IMR-90 (cell line): ENCODE measurements around the gene TBC1D22B. TPM values are rescaled to one million over a fixed set of nuclear protein-coding genes. Genes with fewer than 3 reads are reported as not detected.

Source experiments
- ATAC-seq: fragments of 200-7000 bp; cut with Tn5 transposase; 2 replicates; pipeline ENCODE4 v1.9.1; 2020; ENCODE audit warnings: low read depth, mild to moderate bottlenecking, moderate library complexity
- BruUV-seq: library from RNA; stranded (reverse); fragments of 400-500 nt; replicated peaks from 2 replicates; lab custom pipeline; 2021; lab: Mats Ljungman, UMichigan
- CTCF ChIA-PET: fragments of 300-600 bp; formaldehyde crosslinking; extraction: SDS; loops from one replicate; lab custom pipeline; 2021; ENCODE audit warnings: antibody characterized with exemption; lab: Yijun Ruan, JAX
- POLR2A ChIA-PET: fragments of 300-600 bp; sonication (Branson Sonifier 250); formaldehyde crosslinking; loops from one replicate; lab custom pipeline; 2022; ENCODE audit warnings: antibody characterized with exemption; ENCODE audit not compliant: unreplicated experiment; lab: Charles Lee
- DNase-seq: peaks from one replicate; pipeline ENCODE4 v3.0.0; 2013
- H2AFZ ChIP-seq: replicated peaks from 2 replicates; pipeline ENCODE3; 2013; ENCODE audit warnings: low read length, mild to moderate bottlenecking; ENCODE audit not compliant: poor library complexity
- H2AK5ac ChIP-seq: 2 replicates; pipeline ENCODE4 v1.6.1; 2013; ENCODE audit warnings: low read depth, low read length, inconsistent platforms
- H2AK9ac ChIP-seq: replicated peaks from 2 replicates; pipeline ENCODE3; 2013; ENCODE audit warnings: mild to moderate bottlenecking, low read depth, low read length, moderate library complexity; ENCODE audit not compliant: poor library complexity
- H2BK120ac ChIP-seq: 2 replicates; pipeline ENCODE4 v1.6.1; 2013; ENCODE audit warnings: low read depth, low read length, inconsistent platforms
- H2BK15ac ChIP-seq: 3 replicates; pipeline ENCODE4 v1.6.1; 2013; ENCODE audit warnings: low read depth, low read length, inconsistent platforms
- H2BK20ac ChIP-seq: 2 replicates; pipeline ENCODE4 v1.6.1; 2013; ENCODE audit warnings: low read depth, mild to moderate bottlenecking, inconsistent platforms, low read length, moderate library complexity
- H2BK5ac ChIP-seq: 2 replicates; pipeline ENCODE4 v1.6.1; 2013; ENCODE audit warnings: mild to moderate bottlenecking, low read depth, low read length, inconsistent platforms; ENCODE audit not compliant: poor library complexity, severe bottlenecking
- H3K14ac ChIP-seq: replicated peaks from 2 replicates; pipeline ENCODE4 v1.6.1; 2013; ENCODE audit warnings: low read depth, low read length, inconsistent platforms
- H3K18ac ChIP-seq: 2 replicates; pipeline ENCODE4 v1.6.1; 2013; ENCODE audit warnings: low read depth, low read length, control low read depth
- H3K23ac ChIP-seq: 2 replicates; pipeline ENCODE4 v1.6.1; 2013; ENCODE audit warnings: low read depth, low read length, inconsistent platforms
- H3K27ac ChIP-seq: 2 replicates; pipeline ENCODE4 v1.5.1; 2013; ENCODE audit warnings: mild to moderate bottlenecking, control low read depth, low read length; ENCODE audit not compliant: insufficient read depth
- H3K27me3 ChIP-seq: 2 replicates; pipeline ENCODE4 v1.6.1; 2013; ENCODE audit warnings: low read length; ENCODE audit not compliant: control insufficient read depth, insufficient read depth
- H3K36me3 ChIP-seq: 2 replicates; pipeline ENCODE4 v1.6.1; 2013; ENCODE audit warnings: low read length, mixed read lengths; ENCODE audit not compliant: control insufficient read depth, insufficient read depth
- H3K4ac ChIP-seq: 2 replicates; pipeline ENCODE4 v1.6.1; 2013; ENCODE audit warnings: low read depth, low read length, inconsistent platforms
- H3K4me1 ChIP-seq: 2 replicates; pipeline ENCODE4 v1.6.1; 2013; ENCODE audit warnings: low read length, mixed read lengths; ENCODE audit not compliant: control insufficient read depth, insufficient read depth
- H3K4me2 ChIP-seq: 2 replicates; pipeline ENCODE4 v1.6.1; 2013; ENCODE audit warnings: low read depth, mild to moderate bottlenecking, control low read depth, low read length, moderate library complexity
- H3K4me3 ChIP-seq: 2 replicates; pipeline ENCODE4 v1.5.1; 2013; ENCODE audit warnings: low read depth, mild to moderate bottlenecking, control low read depth, low read length, moderate library complexity; ENCODE audit not compliant: insufficient read depth
- H3K56ac ChIP-seq: 2 replicates; pipeline ENCODE4 v1.6.1; 2013; ENCODE audit warnings: low read length, inconsistent platforms; ENCODE audit not compliant: insufficient read depth; ENCODE audit errors: extremely low read depth
- H3K79me1 ChIP-seq, 2 experiments: 2 replicates each; pipeline ENCODE4 v1.6.1; 2013; ENCODE audit warnings: low read length in 2 of 2, inconsistent platforms in 1 of 2, low read depth in 1 of 2
- H3K9ac ChIP-seq: 2 replicates; pipeline ENCODE4 v1.6.1; 2013; ENCODE audit warnings: low read depth, low read length, control low read depth
- H3K9me1 ChIP-seq: 2 replicates; pipeline ENCODE4 v1.6.1; 2013; ENCODE audit warnings: low read length, inconsistent platforms; ENCODE audit not compliant: insufficient read depth
- H3K9me3 ChIP-seq: 2 replicates; pipeline ENCODE4 v1.6.1; 2013; ENCODE audit warnings: low read length; ENCODE audit not compliant: control insufficient read depth, insufficient read depth
- H4K20me1 ChIP-seq: 2 replicates; pipeline ENCODE4 v1.6.1; 2013; ENCODE audit warnings: low read length, inconsistent platforms; ENCODE audit not compliant: insufficient read depth
- H4K5ac ChIP-seq: 2 replicates; pipeline ENCODE4 v1.6.1; 2013; ENCODE audit warnings: mild to moderate bottlenecking, low read depth, low read length, control low read depth
- H4K8ac ChIP-seq, 2 experiments: 2 replicates each; pipeline ENCODE4 v1.6.1; 2013; ENCODE audit warnings: low read depth in 2 of 2, low read length in 2 of 2, control low read depth in 1 of 2, inconsistent platforms in 1 of 2
- H4K91ac ChIP-seq: 2 replicates; pipeline ENCODE4 v1.6.1; 2013; ENCODE audit warnings: low read depth, low read length, inconsistent platforms; ENCODE audit not compliant: insufficient read depth
- BHLHE40 ChIP-seq: fragments of 150-350 bp; IDR thresholded peaks from 2 replicates; pipeline ENCODE4 v1.6.1; 2016; ENCODE audit warnings: mild to moderate bottlenecking, low read depth, low read length
- CEBPB ChIP-seq: IDR thresholded peaks from 2 replicates; pipeline ENCODE4 v1.6.1; 2012; ENCODE audit warnings: low read depth, low read length, improper control_type of control experiment
- CHD1 ChIP-seq: IDR thresholded peaks from 2 replicates; pipeline ENCODE4 v1.6.1; 2012; ENCODE audit warnings: low read depth, low read length, improper control_type of control experiment
- CTCF ChIP-seq: conservative IDR thresholded peaks from 2 replicates; pipeline ENCODE4 v1.5.1; 2012; ENCODE audit warnings: mild to moderate bottlenecking, low read depth, low read length, improper control_type of control experiment
- FOS ChIP-seq: fragments of 150-350 bp; IDR thresholded peaks from 2 replicates; pipeline ENCODE4 v1.6.1; 2016; ENCODE audit warnings: low read depth, low read length
- MAFK ChIP-seq: IDR thresholded peaks from 2 replicates; pipeline ENCODE4 v1.6.1; 2012; ENCODE audit warnings: low read depth, low read length, improper control_type of control experiment
- MAZ ChIP-seq: IDR thresholded peaks from 2 replicates; pipeline ENCODE4 v1.6.1; 2012; ENCODE audit warnings: low read depth, mild to moderate bottlenecking, low read length, improper control_type of control experiment, moderate library complexity, borderline replicate concordance
- MXI1 ChIP-seq: IDR thresholded peaks from 2 replicates; pipeline ENCODE4 v1.6.1; 2012; ENCODE audit warnings: low read depth, mild to moderate bottlenecking, low read length, moderate library complexity, borderline replicate concordance
- NFE2L2 ChIP-seq: fragments of 150-350 bp; IDR thresholded peaks from 2 replicates; pipeline ENCODE4 v1.6.1; 2016; ENCODE audit warnings: low read depth, mild to moderate bottlenecking, low read length
- POLR2A ChIP-seq: IDR thresholded peaks from 2 replicates; pipeline ENCODE4 v1.6.1; 2012; ENCODE audit warnings: mild to moderate bottlenecking, low read depth, low read length
- RAD21 ChIP-seq: IDR thresholded peaks from 2 replicates; pipeline ENCODE4 v1.6.1; 2012; ENCODE audit warnings: low read length, improper control_type of control experiment
- RCOR1 ChIP-seq: IDR thresholded peaks from 2 replicates; pipeline ENCODE4 v1.6.1; 2012; ENCODE audit warnings: mild to moderate bottlenecking, low read length, improper control_type of control experiment; ENCODE audit not compliant: insufficient replicate concordance
- RFX5 ChIP-seq: IDR thresholded peaks from 2 replicates; pipeline ENCODE4 v1.8.0; 2012; ENCODE audit warnings: low read depth, mild to moderate bottlenecking, low read length, moderate library complexity
- SMC3 ChIP-seq: fragments of 150-350 bp; IDR thresholded peaks from 2 replicates; pipeline ENCODE4 v1.6.1; 2016; ENCODE audit warnings: low read depth, mild to moderate bottlenecking, antibody characterized with exemption, low read length, moderate library complexity
- WGBS, 2 experiments: methylation state at CpG; one replicate each; pipeline versions ENCODE4 v1.1.5 to v1.1.7; 2013; ENCODE audit warnings: missing lambda C conversion rate in 2 of 2; ENCODE audit not compliant: insufficient read length in 1 of 2; ENCODE audit errors: extremely low coverage in 2 of 2; 5-methylcytosine and 5-hydroxymethylcytosine counted together
- dilution Hi-C: fragments of 300-500 bp; cut with HindIII; formaldehyde crosslinking; loops from one replicate; pipeline ENCODE4 v1.14.3; 2018; ENCODE audit warnings: low sequenced_read_pairs; ENCODE audit not compliant: unreplicated experiment
- in situ Hi-C: fragments of 300-500 bp; cut with MboI; formaldehyde crosslinking; loops from 3 replicates; pipeline ENCODE4 v1.14.3; 2019; ENCODE audit warnings: low sequenced_read_pairs, inconsistent platforms, mixed read lengths
- intact Hi-C: fragments of 100-400 bp; cut with micrococcal nuclease; formaldehyde crosslinking; loops from 2 replicates; pipeline ENCODE4 v1.10.0; 2022
- polyA plus RNA-seq, 3 experiments: library from polyadenylated mRNA; depleted of rRNA; stranded (reverse); fragments of >200 nt; gene quantifications; 2 replicates each; pipeline ENCODE4 v1.2.3, GENCODE V29; 2012; ENCODE audit warnings: low replicate concordance in 1 of 3
- total RNA-seq: library from RNA; depleted of rRNA; stranded (reverse); fragments of >200 nt; gene quantifications from 2 replicates; pipeline ENCODE4 v1.2.3, GENCODE V29; 2012
- TF ChIP-seq, protein P1 (sequence below): fragments of 150-350 bp; IDR thresholded peaks from 2 replicates; pipeline ENCODE4 v1.6.1; 2017; ENCODE audit warnings: mild to moderate bottlenecking, antibody characterized with exemption, low read length, low read depth
- TF ChIP-seq, protein P2 (sequence below): fragments of 150-350 bp; IDR thresholded peaks from 2 replicates; pipeline ENCODE4 v1.6.1; 2016; ENCODE audit warnings: low read depth, mild to moderate bottlenecking, low read length, moderate library complexity, borderline replicate concordance

Gene TBC1D22B
- total and polyA plus RNA-seq, 2 of the 4 experiments (the other 2 are of a cell fraction), result 6.6 to 7.5 TPM

DNA sequence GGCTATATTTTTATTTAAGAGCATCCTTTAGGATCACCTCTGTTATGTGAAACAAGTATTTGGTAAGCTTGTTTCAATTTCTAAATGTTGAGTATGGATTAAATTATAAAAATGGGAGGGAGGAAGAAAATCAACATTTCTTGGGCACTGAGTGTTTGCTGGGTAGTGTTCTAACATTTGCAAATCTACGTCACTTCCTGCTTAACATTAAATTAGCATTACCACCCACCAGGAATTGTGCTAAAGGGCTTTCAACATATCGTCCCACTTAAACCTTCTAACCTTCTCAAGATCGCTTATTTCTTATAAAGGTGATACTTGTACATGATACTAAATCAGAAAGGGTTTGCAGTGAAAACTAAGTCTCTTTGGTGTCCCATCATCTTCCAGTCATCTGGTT is 8.3 kb downstream of the TBC1D22B start:
- TF ChIP-seq CTCF, result no peak
- TF ChIP-seq MXI1, result no peak
- TF ChIP-seq RFX5, result no peak
- TF ChIP-seq SMC3, result no peak
- TF ChIP-seq, protein P1, sequence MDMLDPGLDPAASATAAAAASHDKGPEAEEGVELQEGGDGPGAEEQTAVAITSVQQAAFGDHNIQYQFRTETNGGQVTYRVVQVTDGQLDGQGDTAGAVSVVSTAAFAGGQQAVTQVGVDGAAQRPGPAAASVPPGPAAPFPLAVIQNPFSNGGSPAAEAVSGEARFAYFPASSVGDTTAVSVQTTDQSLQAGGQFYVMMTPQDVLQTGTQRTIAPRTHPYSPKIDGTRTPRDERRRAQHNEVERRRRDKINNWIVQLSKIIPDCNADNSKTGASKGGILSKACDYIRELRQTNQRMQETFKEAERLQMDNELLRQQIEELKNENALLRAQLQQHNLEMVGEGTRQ, result no peak
- no peak for TF ChIP-seq CEBPB
- TF ChIP-seq POLR2A, result no peak
- TF ChIP-seq CHD1, result no peak
- TF ChIP-seq BHLHE40, result no peak
- no peak for TF ChIP-seq MAFK
- no peak for TF ChIP-seq RAD21
- TF ChIP-seq NFE2L2, result no peak
- TF ChIP-seq FOS, result no peak
- TF ChIP-seq, protein P2, sequence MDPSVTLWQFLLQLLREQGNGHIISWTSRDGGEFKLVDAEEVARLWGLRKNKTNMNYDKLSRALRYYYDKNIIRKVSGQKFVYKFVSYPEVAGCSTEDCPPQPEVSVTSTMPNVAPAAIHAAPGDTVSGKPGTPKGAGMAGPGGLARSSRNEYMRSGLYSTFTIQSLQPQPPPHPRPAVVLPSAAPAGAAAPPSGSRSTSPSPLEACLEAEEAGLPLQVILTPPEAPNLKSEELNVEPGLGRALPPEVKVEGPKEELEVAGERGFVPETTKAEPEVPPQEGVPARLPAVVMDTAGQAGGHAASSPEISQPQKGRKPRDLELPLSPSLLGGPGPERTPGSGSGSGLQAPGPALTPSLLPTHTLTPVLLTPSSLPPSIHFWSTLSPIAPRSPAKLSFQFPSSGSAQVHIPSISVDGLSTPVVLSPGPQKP, result no peak
- no peak for TF ChIP-seq MAZ
- no peak for TF ChIP-seq RCOR1
- H3K4me1 ChIP-seq, result no peaks in the 10 kb centered on the region

More for the DNA sequence above, 8.3 kb downstream of the TBC1D22B start:
- Histone ChIP-seq H3K4me3 (no peak overlapping the region), H2BK120ac (no peak overlapping the region), H3K56ac (no peak overlapping the region), H2BK5ac (no peak overlapping the region), H4K5ac (no peak overlapping the region), H4K91ac (no peak overlapping the region), H2AK5ac (no peak overlapping the region), H3K9ac (no peak overlapping the region), H3K4me2 (no peak overlapping the region), H2BK15ac (no peak overlapping the region), H3K36me3 (peaks cover 6% of the 10 kb centered on the region; the same call in 1 of the 2 replicates), H3K9me1 (no peaks in the 10 kb centered on the region; the same call in none of the 2 replicates), H2AFZ (no peak overlapping the region), H3K79me1 (peaks cover 24 to 62% of the 10 kb centered on the region in 2 experiments), H3K18ac (no peak overlapping the region), H4K8ac (no peak overlapping the region), H2AK9ac (no peak overlapping the region), H3K27me3 (no peaks in the 10 kb centered on the region), H2BK20ac (no peak overlapping the region), H3K9me3 (no peaks in the 10 kb centered on the region), H3K27ac (no peak overlapping the region), H3K23ac (no peak overlapping the region), H3K4ac (no peak overlapping the region), H3K14ac (no peak overlapping the region), H4K20me1 (peaks cover 8% of the 10 kb centered on the region; the same call in 1 of the 2 replicates)
- CTCF ChIA-PET, result interaction anchor here (1.2 kb wide), 1 partner anchor 14 kb away, joined by 3 read pairs; no protein-coding TSS in a partner anchor
- in situ Hi-C loops, result no loop called here
- no TSS peak for BruUV-seq
- intact Hi-C loops, result no loop called here
- POLR2A ChIA-PET, result interaction anchor here (0.9 kb wide), 1 partner anchor 8 kb away, joined by 14 read pairs; the partner anchor contains the start of genes TBC1D22B and TMEM217
- dilution Hi-C loops, result no loop called here
- no peak for DNase-seq
- no peak for ATAC-seq
- WGBS, 2 experiments, result no CpG with 5 or more reads among the region's 3 CpGs
